Upper lobe of right lung (tissue), 1 donor: ENCODE results near the gene PARD3B. TPM values are rescaled to one million over a fixed set of nuclear protein-coding genes. Genes with fewer than 3 reads are reported as not detected.

ENCODE experiments used
- ATAC-seq: fragments of 200-7000 bp; cut with Tn5 transposase; one replicate; pipeline ENCODE4 v1.9.1; 2020; ENCODE audit warnings: mild to moderate bottlenecking, moderate library complexity
- DNase-seq: peaks from one replicate; pipeline ENCODE4 v3.0.0-alpha.2; 2020
- H3K27ac ChIP-seq: fragments of 200-600 bp; one replicate; pipeline ENCODE4 v1.8.0; 2022
- H3K27me3 ChIP-seq: fragments of 200-600 bp; one replicate; pipeline ENCODE4 v1.8.0; 2022; ENCODE audit warnings: mild to moderate bottlenecking
- H3K36me3 ChIP-seq: fragments of 200-600 bp; one replicate; pipeline ENCODE4 v1.8.0; 2022
- H3K4me1 ChIP-seq: fragments of 200-600 bp; one replicate; pipeline ENCODE4 v1.8.0; 2022
- H3K4me3 ChIP-seq: fragments of 200-600 bp; one replicate; pipeline ENCODE4 v1.8.0; 2022; ENCODE audit warnings: mild to moderate bottlenecking
- H3K9me3 ChIP-seq: fragments of 200-600 bp; one replicate; pipeline ENCODE4 v1.8.0; 2022
- CTCF ChIP-seq: fragments of 200-600 bp; IDR thresholded peaks from one replicate; pipeline ENCODE4 v1.8.0; 2022; ENCODE audit warnings: antibody characterized with exemption
- intact Hi-C: fragments of 100-400 bp; cut with DNase I; formaldehyde crosslinking; loops from one replicate; pipeline ENCODE4 v1.11.0; 2022
- total RNA-seq: library from RNA; stranded (reverse); fragmentation: NEBNext Ultra II Directional; extraction: Animal tissue kit (Norgen Biotek cat#: 25700); gene quantifications from one replicate; pipeline ENCODE4 v1.2.1, GENCODE V29; 2021
- donor health status: DM: no; HTN: yes; CAD: no; lungs with severe emphysema.

Gene PARD3B
- total RNA-seq, 1 donor from 2014 or later, result 32.5 TPM

- no peak overlapping the region for H3K27ac ChIP-seq
- no peaks in the 10 kb centered on the region for H3K36me3 ChIP-seq
- H3K9me3 ChIP-seq, result no peaks in the 10 kb centered on the region
- no peaks in the 10 kb centered on the region for H3K27me3 ChIP-seq
- H3K4me1 ChIP-seq, result peaks cover 7% of the 10 kb centered on the region
- no peak overlapping the region for H3K4me3 ChIP-seq
- ATAC-seq, result peak; percentile 38
- no peak for DNase-seq
- intact Hi-C loops, result no loop called here
- TF ChIP-seq CTCF, result no peak
These were observed 109.8 kb downstream of the PARD3B start for GRCh38 chr2:204655101-204655500.

- Histone ChIP-seq H3K4me1 (peaks cover 7% of the 10 kb centered on the region), H3K27me3 (no peaks in the 10 kb centered on the region), H3K4me3 (no peak overlapping the region), H3K36me3 (no peaks in the 10 kb centered on the region), H3K27ac (no peak overlapping the region), H3K9me3 (no peaks in the 10 kb centered on the region)
- DNase-seq (no peak), ATAC-seq (no peak)
- TF ChIP-seq CTCF, result no peak
- intact Hi-C loops, result no loop called here
These were observed 110.4 kb downstream of the PARD3B start for GRCh38 chr2:204655626-204656025.

- Histone ChIP-seq H3K4me1 (peaks cover 7% of the 10 kb centered on the region), H3K9me3 (no peaks in the 10 kb centered on the region), H3K4me3 (no peak overlapping the region), H3K27ac (no peak overlapping the region), H3K27me3 (no peaks in the 10 kb centered on the region), H3K36me3 (no peaks in the 10 kb centered on the region)
- ATAC-seq (no peak), DNase-seq (no peak)
- no peak for TF ChIP-seq CTCF
- intact Hi-C loops, result no loop called here
These were observed 111.7 kb downstream of the PARD3B start for GRCh38 chr2:204657024-204657423.

- Histone ChIP-seq H3K4me1 (peaks cover 15% of the 10 kb centered on the region), H3K36me3 (no peaks in the 10 kb centered on the region), H3K27ac (no peak overlapping the region), H3K27me3 (no peaks in the 10 kb centered on the region), H3K4me3 (no peak overlapping the region), H3K9me3 (no peaks in the 10 kb centered on the region)
- intact Hi-C loops, result no loop called here
- no peak for DNase-seq
- no peak for TF ChIP-seq CTCF
- ATAC-seq, result no peak
These were observed 117.7 kb downstream of the PARD3B start for GRCh38 chr2:204662956-204663355.

- no peak overlapping the region for H3K27ac ChIP-seq
- H3K27me3 ChIP-seq, result no peaks in the 10 kb centered on the region
- ATAC-seq (no peak), DNase-seq (no peak)
- peaks cover 15% of the 10 kb centered on the region for H3K4me1 ChIP-seq
- no peak overlapping the region for H3K4me3 ChIP-seq
- intact Hi-C loops, result no loop called here
- H3K36me3 ChIP-seq, result no peaks in the 10 kb centered on the region
- H3K9me3 ChIP-seq, result no peaks in the 10 kb centered on the region
- TF ChIP-seq CTCF, result no peak
These were observed 118.6 kb downstream of the PARD3B start for GRCh38 chr2:204663816-204664425.

- Histone ChIP-seq H3K27me3 (no peaks in the 10 kb centered on the region), H3K36me3 (no peaks in the 10 kb centered on the region), H3K4me3 (no peak overlapping the region), H3K9me3 (no peaks in the 10 kb centered on the region), H3K4me1 (peaks cover 17% of the 10 kb centered on the region), H3K27ac (peak overlapping the region; percentile 77)
- TF ChIP-seq CTCF, result no peak
- DNase-seq (no peak), ATAC-seq (peak; percentile 73)
- intact Hi-C loops, result no loop called here
These were observed 119.4 kb downstream of the PARD3B start for GRCh38 chr2:204664708-204665121.
